Karpas-422 (cell line): ENCODE results near the gene GAS6. TPM values are rescaled to one million over a fixed set of nuclear protein-coding genes. Genes with fewer than 3 reads are reported as not detected.

ENCODE experiments used
- DNase-seq: peaks from one replicate; pipeline ENCODE4 v3.0.0-alpha.2; 2015
- H2AFZ ChIP-seq: fragments of 200-600 bp; sonication (generic); 2 replicates; pipeline ENCODE4 v1.6.1; 2014; ENCODE audit warnings: antibody characterized with exemption, low read length, mixed read lengths
- H3K27ac ChIP-seq: fragments of 200-600 bp; sonication (generic); 2 replicates; pipeline ENCODE4 v1.5.1; 2014; ENCODE audit warnings: mild to moderate bottlenecking, low read length, moderate library complexity
- H3K27me3 ChIP-seq: fragments of 200-600 bp; sonication (generic); 2 replicates; pipeline ENCODE4 v1.6.1; 2014; ENCODE audit warnings: low read length, mixed read lengths
- H3K36me3 ChIP-seq: fragments of 200-600 bp; sonication (generic); 2 replicates; pipeline ENCODE4 v1.6.1; 2014; ENCODE audit warnings: low read length, mixed read lengths; ENCODE audit not compliant: insufficient read depth
- H3K4me1 ChIP-seq: fragments of 200-600 bp; sonication (generic); 2 replicates; pipeline ENCODE4 v1.6.1; 2014; ENCODE audit warnings: mild to moderate bottlenecking, low read length, mixed read lengths
- H3K4me2 ChIP-seq: fragments of 200-600 bp; sonication (generic); 2 replicates; pipeline ENCODE4 v1.6.1; 2014; ENCODE audit warnings: low read length, low read depth, mild to moderate bottlenecking; ENCODE audit not compliant: poor library complexity, severe bottlenecking
- H3K4me3 ChIP-seq: fragments of 200-600 bp; sonication (generic); 2 replicates; pipeline ENCODE4 v1.5.1; 2014; ENCODE audit warnings: mild to moderate bottlenecking, antibody characterized with exemption, low read length, mixed read lengths
- H3K79me2 ChIP-seq: fragments of 200-600 bp; sonication (generic); 2 replicates; pipeline ENCODE4 v1.6.1; 2014; ENCODE audit warnings: mild to moderate bottlenecking, low read length, mixed read lengths
- H3K9ac ChIP-seq: fragments of 200-600 bp; sonication (generic); 2 replicates; pipeline ENCODE4 v1.6.0; 2014; ENCODE audit warnings: low read length
- H3K9me2 ChIP-seq: fragments of 200-600 bp; sonication (generic), shearing (Covaris generic); replicated peaks from 2 replicates; pipeline ENCODE4 v1.6.0; 2014; ENCODE audit warnings: mild to moderate bottlenecking, low read length, moderate library complexity; ENCODE audit not compliant: insufficient read depth
- H3K9me3 ChIP-seq: fragments of 300-700, 200-600 bp; sonication (generic); 2 replicates; pipeline ENCODE4 v1.6.1; 2014; ENCODE audit warnings: low read length, mixed read lengths
- H4K20me1 ChIP-seq: fragments of 200-600 bp; sonication (generic); 2 replicates; pipeline ENCODE4 v1.6.1; 2014; ENCODE audit warnings: mild to moderate bottlenecking, antibody characterized with exemption, low read length, low read depth; ENCODE audit not compliant: insufficient read depth
- total RNA-seq: library from RNA; depleted of rRNA; stranded (reverse); fragments of >200 nt; shearing (Covaris generic); gene quantifications from 2 replicates; pipeline ENCODE4 v1.2.3, GENCODE V29; 2014; ENCODE audit warnings: low replicate concordance

Gene GAS6
- total RNA-seq, 1 experiment from 2014 or later: not detected

GRCh38 chr13:113879017-113879416 is 15.1 kb upstream of the GAS6 start:
- H3K36me3 ChIP-seq: no peaks in the 10 kb centered on the region
- no peak overlapping the region for H3K9ac ChIP-seq
- H3K4me1 ChIP-seq: no peaks in the 10 kb centered on the region
- no peaks in the 10 kb centered on the region for H3K27me3 ChIP-seq
- H3K79me2 ChIP-seq: no peaks in the 10 kb centered on the region
- no peak overlapping the region for H3K4me3 ChIP-seq
- H3K27ac ChIP-seq: no peak overlapping the region
- H3K4me2 ChIP-seq: no peak overlapping the region
- no peak overlapping the region for H2AFZ ChIP-seq
- DNase-seq: no peak
- H4K20me1 ChIP-seq: no peaks in the 10 kb centered on the region
- H3K9me2 ChIP-seq: no peaks in the 10 kb centered on the region
- H3K9me3 ChIP-seq: no peaks in the 10 kb centered on the region

DNA sequence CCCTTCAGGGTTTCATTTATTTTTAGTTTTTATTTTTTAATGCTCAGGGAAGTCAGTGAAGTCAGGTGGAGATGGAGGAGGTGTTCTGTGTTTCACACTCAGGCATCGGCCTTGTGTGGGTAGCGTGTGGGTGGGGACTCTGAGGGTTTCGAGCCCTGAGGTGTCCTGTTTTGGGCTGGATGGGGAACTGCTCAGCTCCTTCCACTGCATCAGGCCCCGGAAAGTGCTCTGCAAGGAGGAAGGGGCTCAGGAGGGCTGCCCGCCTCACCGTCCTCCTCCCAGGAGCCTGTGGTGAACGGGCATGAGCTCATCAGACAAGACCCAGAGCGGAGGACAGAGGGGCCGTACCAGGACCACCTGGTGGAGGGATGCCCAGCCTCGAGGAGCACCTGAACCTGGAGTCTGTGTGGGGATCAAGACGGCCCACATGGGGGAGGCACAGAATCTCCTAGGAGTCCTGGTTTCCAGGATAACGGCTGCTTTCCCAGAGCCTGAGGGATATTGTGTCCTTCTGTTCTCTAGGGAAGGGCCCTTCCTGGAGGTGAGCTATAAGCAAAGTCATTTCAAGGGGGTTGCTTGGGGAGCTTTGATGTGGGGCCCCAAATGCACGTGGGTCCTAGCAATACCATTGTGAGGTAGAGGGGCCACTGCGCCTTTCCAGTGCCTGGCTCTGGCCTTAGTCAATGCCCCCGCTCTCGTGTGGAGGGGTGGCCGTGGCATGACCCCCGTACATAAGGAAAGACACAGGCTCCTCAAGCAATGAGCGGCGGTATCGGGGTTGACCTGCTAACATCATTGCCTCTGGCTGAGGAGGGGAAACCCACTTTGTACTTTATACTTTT is 13.5 kb upstream of the GAS6 start:
- H3K9me3 ChIP-seq: no peaks in the 10 kb centered on the region
- no peaks in the 10 kb centered on the region for H3K27me3 ChIP-seq
- no peaks in the 10 kb centered on the region for H4K20me1 ChIP-seq
- H3K79me2 ChIP-seq: no peaks in the 10 kb centered on the region
- H3K9me2 ChIP-seq: no peaks in the 10 kb centered on the region
- H3K4me3 ChIP-seq: no peak overlapping the region
- no peaks in the 10 kb centered on the region for H3K4me1 ChIP-seq
- no peak overlapping the region for H2AFZ ChIP-seq
- no peaks in the 10 kb centered on the region for H3K36me3 ChIP-seq
- H3K4me2 ChIP-seq: no peak overlapping the region
- no peak overlapping the region for H3K27ac ChIP-seq
- no peak for DNase-seq
- H3K9ac ChIP-seq: no peak overlapping the region

DNA sequence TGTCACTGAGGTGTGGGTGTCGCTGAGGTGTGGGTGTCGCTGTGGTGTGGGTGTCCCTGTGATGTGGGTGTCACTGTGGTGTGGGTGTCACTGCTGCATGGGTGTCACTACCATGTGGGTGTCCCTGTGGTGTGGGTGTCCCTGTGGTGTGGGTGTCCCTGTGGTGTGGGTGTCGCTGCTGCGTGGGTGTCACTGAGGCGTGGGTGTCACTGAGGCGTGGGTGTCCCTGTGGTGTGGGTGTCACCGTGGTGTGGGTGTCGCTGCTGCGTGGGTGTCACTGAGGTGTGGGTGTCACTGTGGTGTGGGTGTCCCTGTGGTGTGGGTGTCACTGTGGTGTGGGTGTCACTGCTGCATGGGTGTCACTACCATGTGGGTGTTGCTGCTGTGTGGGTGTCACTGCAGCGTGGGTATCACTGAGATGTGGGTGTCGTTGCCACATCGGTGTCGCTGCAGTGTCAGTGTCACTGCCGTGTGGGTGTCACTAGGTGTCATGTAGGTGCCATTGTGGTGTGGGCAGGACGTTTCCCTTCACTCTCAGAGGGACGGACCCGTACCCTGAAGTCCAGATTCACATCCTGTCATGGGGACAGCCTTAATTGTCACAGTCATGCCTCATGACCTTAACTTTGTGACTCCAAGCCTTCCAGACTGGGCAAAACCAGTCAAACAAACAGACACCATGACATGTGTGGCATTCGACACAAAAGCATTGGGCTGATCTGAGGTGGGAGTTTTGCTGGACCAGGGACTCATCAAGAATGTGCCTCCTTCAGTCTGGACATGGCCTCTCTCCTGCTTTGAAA is 12.7 kb upstream of the GAS6 start:
- Histone ChIP-seq H3K9me2 (no peaks in the 10 kb centered on the region), H3K9me3 (no peaks in the 10 kb centered on the region), H2AFZ (no peak overlapping the region), H3K4me2 (no peak overlapping the region), H3K4me3 (no peak overlapping the region), H4K20me1 (no peaks in the 10 kb centered on the region), H3K9ac (no peak overlapping the region), H3K36me3 (no peaks in the 10 kb centered on the region), H3K79me2 (no peaks in the 10 kb centered on the region), H3K4me1 (no peaks in the 10 kb centered on the region), H3K27ac (no peak overlapping the region), H3K27me3 (no peaks in the 10 kb centered on the region)
- DNase-seq: no peak

GRCh38 chr13:113875837-113876281 is 12.0 kb upstream of the GAS6 start:
- Histone ChIP-seq H3K9me2 (no peaks in the 10 kb centered on the region), H3K27ac (no peak overlapping the region), H3K4me3 (no peak overlapping the region), H3K36me3 (no peaks in the 10 kb centered on the region), H3K4me1 (no peaks in the 10 kb centered on the region), H3K4me2 (no peak overlapping the region), H3K27me3 (no peaks in the 10 kb centered on the region), H3K9me3 (no peaks in the 10 kb centered on the region), H2AFZ (no peak overlapping the region), H3K79me2 (no peaks in the 10 kb centered on the region), H4K20me1 (no peaks in the 10 kb centered on the region), H3K9ac (no peak overlapping the region)
- DNase-seq: no peak

DNA sequence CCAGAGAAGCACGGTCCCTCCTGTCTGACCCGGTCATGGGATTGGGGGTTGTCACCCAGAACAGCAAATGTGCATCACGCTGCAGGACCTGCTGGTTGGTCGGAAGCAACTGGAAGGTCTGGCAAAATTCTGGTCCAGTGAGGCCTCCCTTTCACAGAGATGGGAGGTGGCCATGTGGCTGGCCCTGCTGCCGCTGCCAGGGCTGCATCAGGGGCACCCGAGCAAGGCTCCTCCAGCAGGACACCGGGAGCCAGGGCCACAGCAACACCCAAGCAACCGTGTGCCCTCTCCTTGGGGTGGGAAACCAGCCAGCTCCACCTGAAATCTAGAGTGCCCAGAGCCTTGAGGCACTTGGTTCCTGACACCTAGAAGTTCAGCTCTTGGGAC is 11.5 kb upstream of the GAS6 start:
- DNase-seq: no peak
- H3K4me3 ChIP-seq: no peak overlapping the region
- H3K27ac ChIP-seq: no peak overlapping the region
- H3K36me3 ChIP-seq: no peaks in the 10 kb centered on the region
- H2AFZ ChIP-seq: no peak overlapping the region
- no peaks in the 10 kb centered on the region for H3K27me3 ChIP-seq
- H3K9me3 ChIP-seq: no peaks in the 10 kb centered on the region
- H3K79me2 ChIP-seq: no peaks in the 10 kb centered on the region
- no peaks in the 10 kb centered on the region for H3K9me2 ChIP-seq
- H3K9ac ChIP-seq: no peak overlapping the region
- H4K20me1 ChIP-seq: no peaks in the 10 kb centered on the region
- H3K4me2 ChIP-seq: no peak overlapping the region
- no peaks in the 10 kb centered on the region for H3K4me1 ChIP-seq

- no peaks in the 10 kb centered on the region for H3K27me3 ChIP-seq
- no peak overlapping the region for H3K4me2 ChIP-seq
These were observed 10.9 kb upstream of the GAS6 start for GRCh38 chr13:113874579-113875428.

GRCh38 chr13:113874177-113874576 is 10.3 kb upstream of the GAS6 start:
- no peak overlapping the region for H3K9ac ChIP-seq
- DNase-seq: no peak
- H3K4me3 ChIP-seq: no peak overlapping the region
- no peaks in the 10 kb centered on the region for H3K79me2 ChIP-seq
- H3K27ac ChIP-seq: no peak overlapping the region
- H3K9me3 ChIP-seq: no peaks in the 10 kb centered on the region
- H2AFZ ChIP-seq: no peak overlapping the region
- no peaks in the 10 kb centered on the region for H3K27me3 ChIP-seq
- H3K9me2 ChIP-seq: no peaks in the 10 kb centered on the region
- H3K4me1 ChIP-seq: no peaks in the 10 kb centered on the region
- no peaks in the 10 kb centered on the region for H3K36me3 ChIP-seq
- H4K20me1 ChIP-seq: no peaks in the 10 kb centered on the region
- no peak overlapping the region for H3K4me2 ChIP-seq

More at GRCh38 chr13:113874579-113875428, 10.9 kb upstream of the GAS6 start:
- no peaks in the 10 kb centered on the region for H3K4me1 ChIP-seq
- no peaks in the 10 kb centered on the region for H3K36me3 ChIP-seq
- DNase-seq: no peak
- no peak overlapping the region for H3K4me3 ChIP-seq
- H4K20me1 ChIP-seq: no peaks in the 10 kb centered on the region
- no peaks in the 10 kb centered on the region for H3K9me3 ChIP-seq
- H3K27ac ChIP-seq: no peak overlapping the region
- H3K9ac ChIP-seq: no peak overlapping the region
- H3K79me2 ChIP-seq: no peaks in the 10 kb centered on the region
- H3K9me2 ChIP-seq: no peaks in the 10 kb centered on the region
- H2AFZ ChIP-seq: no peak overlapping the region

- H4K20me1 ChIP-seq: no peaks in the 10 kb centered on the region
- no peaks in the 10 kb centered on the region for H3K9me2 ChIP-seq
- no peak overlapping the region for H3K4me3 ChIP-seq
- no peaks in the 10 kb centered on the region for H3K79me2 ChIP-seq
- no peaks in the 10 kb centered on the region for H3K9me3 ChIP-seq
- H3K27me3 ChIP-seq: no peaks in the 10 kb centered on the region
- H3K4me2 ChIP-seq: no peak overlapping the region
- no peaks in the 10 kb centered on the region for H3K36me3 ChIP-seq
- H3K9ac ChIP-seq: no peak overlapping the region
- H2AFZ ChIP-seq: no peak overlapping the region
- no peak for DNase-seq
- no peak overlapping the region for H3K27ac ChIP-seq
- H3K4me1 ChIP-seq: no peaks in the 10 kb centered on the region
These were observed 5.4 kb upstream of the GAS6 start for GRCh38 chr13:113869263-113869662.
